Measurements from ENCODE around the gene RICTOR. TPM values are rescaled to one million over a fixed set of nuclear protein-coding genes. Genes with fewer than 3 reads are reported as not detected.
A peak's percentile ranks its signal among the peaks of the same experiment; 100 is the strongest.
"Not testable (repeated sequence)": the region's sequence is repeated elsewhere in the genome, so short reads cannot be mapped to it uniquely, and the experiment has no call there.

Gene RICTOR
- total RNA-seq, 1 experiment from 2014 or later: 24.5 TPM

- DNase-seq (ENCODE audit: extremely low read depth, low read depth): no peak
Measured at GRCh38 chr5:39015743-39016586, 58.2 kb downstream of the RICTOR start.

GRCh38 chr5:39014561-39014960, 59.6 kb downstream of the RICTOR start:
- DNase-seq (ENCODE audit: extremely low read depth, low read depth): no peak

- DNase-seq (ENCODE audit: extremely low read depth, low read depth): no peak
Measured at GRCh38 chr5:39013938-39014337, 60.3 kb downstream of the RICTOR start.

- DNase-seq (ENCODE audit: extremely low read depth, low read depth): not testable (repeated sequence)
Measured at GRCh38 chr5:39010958-39011357, 63.2 kb downstream of the RICTOR start.

- no peak for DNase-seq (ENCODE audit: extremely low read depth, low read depth)
Measured at GRCh38 chr5:39009981-39010380, 64.2 kb downstream of the RICTOR start.

- no peak for DNase-seq (ENCODE audit: extremely low read depth, low read depth)
Measured at GRCh38 chr5:39009280-39009679, 64.9 kb downstream of the RICTOR start.

GRCh38 chr5:39006650-39007049, 67.5 kb downstream of the RICTOR start:
- no peak for DNase-seq (ENCODE audit: extremely low read depth, low read depth)

GRCh38 chr5:39005566-39006232, 68.5 kb downstream of the RICTOR start:
- DNase-seq (ENCODE audit: extremely low read depth, low read depth): no peak

GRCh38 chr5:39001683-39002082, 72.5 kb downstream of the RICTOR start:
- no peak for DNase-seq (ENCODE audit: extremely low read depth, low read depth)

- DNase-seq (ENCODE audit: extremely low read depth, low read depth): no peak
Measured at GRCh38 chr5:38999037-38999436, 75.2 kb downstream of the RICTOR start.

- DNase-seq (ENCODE audit: extremely low read depth, low read depth): no peak
Measured at GRCh38 chr5:38997591-38997990, 76.6 kb downstream of the RICTOR start.

- DNase-seq (ENCODE audit: extremely low read depth, low read depth): no peak
Measured at GRCh38 chr5:38996123-38996522, 78.1 kb downstream of the RICTOR start.

GRCh38 chr5:38994324-38994927, 79.8 kb downstream of the RICTOR start:
- DNase-seq (ENCODE audit: extremely low read depth, low read depth): peak; percentile 72

GRCh38 chr5:38989974-38990719, 84.1 kb downstream of the RICTOR start:
- not testable (repeated sequence) for DNase-seq (ENCODE audit: extremely low read depth, low read depth)

GRCh38 chr5:38985909-38986452, 88.2 kb downstream of the RICTOR start:
- DNase-seq (ENCODE audit: extremely low read depth, low read depth): no peak

- DNase-seq (ENCODE audit: extremely low read depth, low read depth): peak; percentile 4
Measured at GRCh38 chr5:38979535-38979934, 94.7 kb downstream of the RICTOR start.

GRCh38 chr5:38978036-38978435, 96.2 kb downstream of the RICTOR start:
- DNase-seq (ENCODE audit: extremely low read depth, low read depth): no peak

GRCh38 chr5:38968665-38969064, 105.5 kb downstream of the RICTOR start:
- DNase-seq (ENCODE audit: extremely low read depth, low read depth): no peak

GRCh38 chr5:38961691-38962090, 112.5 kb downstream of the RICTOR start:
- DNase-seq (ENCODE audit: extremely low read depth, low read depth): no peak

- no peak for DNase-seq (ENCODE audit: extremely low read depth, low read depth)
Measured at GRCh38 chr5:38953426-38954012, 120.7 kb downstream of the RICTOR start.

Measured in NCI-H460 (cell line).